GM12892 (cell line): ENCODE data around the gene GSTM3.

Experiments used
- POLR2A ChIP-seq: IDR thresholded peaks from 2 replicates; pipeline ENCODE4 v1.6.1; 2011; ENCODE audit warnings: low read depth, low read length, control low read depth
- TAF1 ChIP-seq: IDR thresholded peaks from 2 replicates; pipeline ENCODE4 v1.6.1; 2011; ENCODE audit warnings: low read depth, mild to moderate bottlenecking, control low read depth, low read length, borderline replicate concordance

- TF ChIP-seq POLR2A: no peak
- no peak for TF ChIP-seq TAF1
Observed at GRCh38 chr1:109767637-109768334, 26.9 kb upstream of the GSTM3 start.
